Karpas-422 (cell line): ENCODE results near the gene PLXNA2. TPM values are rescaled to one million over a fixed set of nuclear protein-coding genes. Genes with fewer than 3 reads are reported as not detected.

ENCODE experiments used
- DNase-seq: peaks from one replicate; pipeline ENCODE4 v3.0.0-alpha.2; 2015
- H2AFZ ChIP-seq: fragments of 200-600 bp; sonication (generic); 2 replicates; pipeline ENCODE4 v1.6.1; 2014; ENCODE audit warnings: antibody characterized with exemption, low read length, mixed read lengths
- H3K27ac ChIP-seq: fragments of 200-600 bp; sonication (generic); 2 replicates; pipeline ENCODE4 v1.5.1; 2014; ENCODE audit warnings: mild to moderate bottlenecking, low read length, moderate library complexity
- H3K27me3 ChIP-seq: fragments of 200-600 bp; sonication (generic); 2 replicates; pipeline ENCODE4 v1.6.1; 2014; ENCODE audit warnings: low read length, mixed read lengths
- H3K36me3 ChIP-seq: fragments of 200-600 bp; sonication (generic); 2 replicates; pipeline ENCODE4 v1.6.1; 2014; ENCODE audit warnings: low read length, mixed read lengths; ENCODE audit not compliant: insufficient read depth
- H3K4me1 ChIP-seq: fragments of 200-600 bp; sonication (generic); 2 replicates; pipeline ENCODE4 v1.6.1; 2014; ENCODE audit warnings: mild to moderate bottlenecking, low read length, mixed read lengths
- H3K4me2 ChIP-seq: fragments of 200-600 bp; sonication (generic); 2 replicates; pipeline ENCODE4 v1.6.1; 2014; ENCODE audit warnings: low read length, low read depth, mild to moderate bottlenecking; ENCODE audit not compliant: poor library complexity, severe bottlenecking
- H3K4me3 ChIP-seq: fragments of 200-600 bp; sonication (generic); 2 replicates; pipeline ENCODE4 v1.5.1; 2014; ENCODE audit warnings: mild to moderate bottlenecking, antibody characterized with exemption, low read length, mixed read lengths
- H3K79me2 ChIP-seq: fragments of 200-600 bp; sonication (generic); 2 replicates; pipeline ENCODE4 v1.6.1; 2014; ENCODE audit warnings: mild to moderate bottlenecking, low read length, mixed read lengths
- H3K9ac ChIP-seq: fragments of 200-600 bp; sonication (generic); 2 replicates; pipeline ENCODE4 v1.6.0; 2014; ENCODE audit warnings: low read length
- H3K9me2 ChIP-seq: fragments of 200-600 bp; sonication (generic), shearing (Covaris generic); replicated peaks from 2 replicates; pipeline ENCODE4 v1.6.0; 2014; ENCODE audit warnings: mild to moderate bottlenecking, low read length, moderate library complexity; ENCODE audit not compliant: insufficient read depth
- H3K9me3 ChIP-seq: fragments of 300-700, 200-600 bp; sonication (generic); 2 replicates; pipeline ENCODE4 v1.6.1; 2014; ENCODE audit warnings: low read length, mixed read lengths
- H4K20me1 ChIP-seq: fragments of 200-600 bp; sonication (generic); 2 replicates; pipeline ENCODE4 v1.6.1; 2014; ENCODE audit warnings: mild to moderate bottlenecking, antibody characterized with exemption, low read length, low read depth; ENCODE audit not compliant: insufficient read depth
- total RNA-seq: library from RNA; depleted of rRNA; stranded (reverse); fragments of >200 nt; shearing (Covaris generic); gene quantifications from 2 replicates; pipeline ENCODE4 v1.2.3, GENCODE V29; 2014; ENCODE audit warnings: low replicate concordance

Gene PLXNA2
- total RNA-seq, 1 experiment from 2014 or later, result not detected

GRCh38 chr1:208161656-208162375, 82.4 kb downstream of the PLXNA2 start:
- Histone ChIP-seq H3K4me3 (no peak overlapping the region), H4K20me1 (no peaks in the 10 kb centered on the region), H3K9me2 (no peaks in the 10 kb centered on the region), H2AFZ (no peak overlapping the region), H3K27me3 (no peaks in the 10 kb centered on the region), H3K9me3 (no peaks in the 10 kb centered on the region), H3K9ac (no peak overlapping the region), H3K27ac (no peak overlapping the region), H3K4me2 (no peak overlapping the region), H3K4me1 (no peaks in the 10 kb centered on the region), H3K36me3 (no peaks in the 10 kb centered on the region), H3K79me2 (no peaks in the 10 kb centered on the region)
- no peak for DNase-seq

GRCh38 chr1:208161005-208161404, 83.2 kb downstream of the PLXNA2 start:
- DNase-seq, result no peak
- Histone ChIP-seq H3K4me2 (no peak overlapping the region), H4K20me1 (no peaks in the 10 kb centered on the region), H3K27me3 (no peaks in the 10 kb centered on the region), H3K4me1 (no peaks in the 10 kb centered on the region), H3K9ac (no peak overlapping the region), H2AFZ (no peak overlapping the region), H3K9me2 (no peaks in the 10 kb centered on the region), H3K27ac (no peak overlapping the region), H3K9me3 (no peaks in the 10 kb centered on the region), H3K79me2 (no peaks in the 10 kb centered on the region), H3K4me3 (no peak overlapping the region), H3K36me3 (no peaks in the 10 kb centered on the region)

- Histone ChIP-seq H3K4me1 (no peaks in the 10 kb centered on the region), H3K9me2 (no peaks in the 10 kb centered on the region), H3K9me3 (no peaks in the 10 kb centered on the region), H2AFZ (no peak overlapping the region), H3K4me2 (no peak overlapping the region), H3K36me3 (no peaks in the 10 kb centered on the region), H3K9ac (no peak overlapping the region), H3K4me3 (no peak overlapping the region), H3K27me3 (no peaks in the 10 kb centered on the region), H3K27ac (no peak overlapping the region), H3K79me2 (no peaks in the 10 kb centered on the region), H4K20me1 (no peaks in the 10 kb centered on the region)
- DNase-seq, result no peak
Observed at GRCh38 chr1:208160259-208160819, 83.8 kb downstream of the PLXNA2 start.

GRCh38 chr1:208159555-208160258, 84.5 kb downstream of the PLXNA2 start:
- no peak for DNase-seq
- Histone ChIP-seq H3K4me2 (no peak overlapping the region), H3K9me2 (no peaks in the 10 kb centered on the region), H3K27ac (no peak overlapping the region), H4K20me1 (no peaks in the 10 kb centered on the region), H3K9ac (no peak overlapping the region), H3K36me3 (no peaks in the 10 kb centered on the region), H3K79me2 (no peaks in the 10 kb centered on the region), H3K9me3 (no peaks in the 10 kb centered on the region), H3K4me1 (no peaks in the 10 kb centered on the region), H3K4me3 (no peak overlapping the region), H3K27me3 (no peaks in the 10 kb centered on the region), H2AFZ (no peak overlapping the region)

GRCh38 chr1:208158640-208159554, 85.3 kb downstream of the PLXNA2 start:
- H3K36me3 ChIP-seq, result no peaks in the 10 kb centered on the region
- H2AFZ ChIP-seq, result no peak overlapping the region
- H3K4me2 ChIP-seq, result no peak overlapping the region
- no peaks in the 10 kb centered on the region for H3K27me3 ChIP-seq
- no peaks in the 10 kb centered on the region for H3K9me2 ChIP-seq
- H3K9me3 ChIP-seq, result no peaks in the 10 kb centered on the region
- no peaks in the 10 kb centered on the region for H3K4me1 ChIP-seq
- no peak overlapping the region for H3K27ac ChIP-seq
- no peaks in the 10 kb centered on the region for H4K20me1 ChIP-seq
- no peak for DNase-seq
- no peaks in the 10 kb centered on the region for H3K79me2 ChIP-seq
- no peak overlapping the region for H3K9ac ChIP-seq
- no peak overlapping the region for H3K4me3 ChIP-seq

GRCh38 chr1:208157769-208158168, 86.4 kb downstream of the PLXNA2 start:
- Histone ChIP-seq H3K27ac (no peak overlapping the region), H3K27me3 (peaks cover 2% of the 10 kb centered on the region; the same call in 1 of the 2 replicates), H3K9me3 (no peaks in the 10 kb centered on the region), H3K36me3 (no peaks in the 10 kb centered on the region), H3K4me1 (no peaks in the 10 kb centered on the region), H2AFZ (no peak overlapping the region), H3K9me2 (no peaks in the 10 kb centered on the region), H3K4me3 (no peak overlapping the region), H3K4me2 (no peak overlapping the region), H3K9ac (no peak overlapping the region), H3K79me2 (no peaks in the 10 kb centered on the region), H4K20me1 (no peaks in the 10 kb centered on the region)
- DNase-seq, result no peak

GRCh38 chr1:208156741-208157140, 87.4 kb downstream of the PLXNA2 start:
- no peaks in the 10 kb centered on the region for H3K9me3 ChIP-seq
- H3K36me3 ChIP-seq, result no peaks in the 10 kb centered on the region
- H3K9ac ChIP-seq, result no peak overlapping the region
- no peak for DNase-seq
- no peaks in the 10 kb centered on the region for H4K20me1 ChIP-seq
- no peak overlapping the region for H3K4me2 ChIP-seq
- H2AFZ ChIP-seq, result no peak overlapping the region
- no peak overlapping the region for H3K4me3 ChIP-seq
- H3K27ac ChIP-seq, result no peak overlapping the region
- H3K27me3 ChIP-seq, result peaks cover 3% of the 10 kb centered on the region; the same call in 1 of the 2 replicates
- H3K4me1 ChIP-seq, result no peaks in the 10 kb centered on the region
- no peaks in the 10 kb centered on the region for H3K79me2 ChIP-seq
- no peaks in the 10 kb centered on the region for H3K9me2 ChIP-seq
